GM20431 (cell line): ENCODE measurements around the gene PRDM8.

Experiments
- in situ Hi-C: fragments of 300-500 bp; cut with MseI, MboI; formaldehyde crosslinking; loops from one replicate; pipeline ENCODE4 v1.15.0; 2020; ENCODE audit warnings: low sequenced_read_pairs; ENCODE audit not compliant: unreplicated experiment

The PRDM8 gene

DNA sequence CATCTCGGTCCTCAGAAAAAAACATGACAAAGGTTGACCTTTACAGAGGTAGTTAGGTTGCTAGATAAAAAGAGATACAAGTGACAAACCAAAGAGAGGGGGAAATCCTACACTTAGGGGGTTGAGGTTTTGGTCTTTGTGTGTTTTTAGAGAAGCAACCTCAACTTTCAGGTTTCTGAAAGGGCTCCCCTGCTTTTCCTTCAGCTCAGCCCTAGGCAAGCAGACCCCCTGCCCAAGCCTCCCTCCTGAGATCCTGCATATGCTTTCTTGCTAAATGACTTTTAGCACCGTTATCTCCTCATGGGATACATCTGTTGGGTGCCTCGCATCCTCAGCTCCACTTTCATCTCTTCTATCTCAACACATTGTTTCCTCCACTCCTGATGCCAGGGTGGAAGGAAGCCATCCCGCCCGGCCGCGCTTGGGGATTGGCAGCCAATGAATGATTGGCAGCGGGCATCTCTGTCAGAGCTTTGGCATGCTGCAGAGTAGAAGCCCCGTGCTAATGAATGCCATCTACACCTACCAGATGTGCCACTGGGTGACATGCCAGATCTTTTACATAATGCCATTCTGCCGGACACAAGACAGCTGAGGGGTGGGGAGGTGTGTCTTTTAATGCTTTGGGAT lies 15.0 kb upstream of the PRDM8 start:
- in situ Hi-C loops = no loop called here

DNA sequence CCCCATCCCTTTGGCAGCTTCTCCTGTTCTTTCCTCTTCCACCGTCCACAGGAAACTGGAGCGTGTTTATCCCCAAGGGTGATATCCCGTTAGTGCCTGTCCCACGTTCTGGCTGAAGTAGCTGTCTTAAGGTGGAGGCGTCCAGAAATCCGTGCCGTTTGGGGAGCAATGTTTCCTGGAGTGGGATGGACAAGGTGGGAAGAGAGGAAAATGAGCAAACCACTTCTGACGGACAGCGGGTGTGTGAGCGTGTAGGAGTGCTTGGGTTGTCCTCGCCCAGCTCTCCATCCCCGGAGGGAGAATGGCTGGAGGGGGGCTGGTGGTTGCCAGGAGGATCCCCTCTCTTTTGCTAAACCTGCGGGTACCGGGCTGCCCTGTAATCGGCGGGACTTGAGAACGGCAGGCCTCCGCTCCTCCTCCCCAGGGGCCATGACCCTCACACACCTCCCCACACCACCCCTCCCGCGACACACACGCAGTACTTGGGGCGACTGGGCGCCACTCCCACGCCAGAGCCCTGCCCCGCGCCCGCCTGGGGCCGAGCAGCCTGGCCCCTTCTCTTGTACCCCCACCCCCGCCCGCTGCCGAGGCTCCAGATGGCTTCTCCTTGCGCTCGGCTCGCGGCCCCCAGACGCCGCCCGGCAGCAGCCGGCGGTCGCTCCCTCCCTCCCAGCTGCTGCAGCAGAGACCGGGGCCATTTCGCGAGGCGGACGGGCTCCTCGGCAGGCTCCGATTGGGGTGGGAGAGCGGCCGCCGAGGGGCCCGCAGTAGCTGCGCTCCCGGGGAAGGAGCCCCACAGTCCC lies 13.9 kb upstream of the PRDM8 start:
- in situ Hi-C loops = no loop called here

DNA sequence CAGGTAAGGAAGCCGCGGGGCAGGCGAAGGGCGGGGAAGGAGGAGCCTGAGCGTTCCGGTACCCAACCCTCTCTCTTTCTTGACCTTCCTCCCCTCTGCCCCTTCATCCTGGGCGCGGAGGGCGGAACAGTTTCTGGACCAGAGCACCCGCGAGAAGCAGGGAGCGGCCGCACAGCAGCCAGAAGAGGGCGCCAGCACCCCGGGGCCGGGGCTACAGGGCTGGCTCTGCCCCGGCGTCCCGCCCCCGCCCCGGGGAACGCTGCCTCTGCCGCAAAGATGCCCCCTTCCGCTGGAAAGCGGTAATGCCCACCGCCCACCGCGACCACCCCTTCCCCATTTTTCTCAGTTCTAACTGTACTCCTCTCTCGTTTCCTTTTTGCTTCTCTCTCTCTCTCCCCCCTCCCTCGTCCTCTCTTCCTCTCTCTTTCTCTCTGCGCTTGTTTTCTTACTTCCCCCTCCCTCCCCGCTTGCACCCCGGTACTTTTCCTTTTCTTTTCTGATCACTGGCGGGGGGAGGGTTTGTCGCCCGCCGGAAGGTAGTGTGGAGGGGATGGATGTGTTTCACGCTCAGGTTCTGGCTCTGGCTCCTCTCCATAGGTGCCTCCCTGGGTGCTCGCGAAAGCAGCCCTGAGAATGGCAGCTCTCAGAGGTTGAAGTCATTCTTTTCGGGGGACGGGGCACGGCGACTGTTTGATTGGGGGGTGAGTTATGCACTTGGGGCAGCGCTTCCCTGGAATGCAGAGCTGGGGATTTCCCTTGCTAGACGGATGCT lies 13.1 kb upstream of the PRDM8 start:
- in situ Hi-C loops = no loop called here

DNA sequence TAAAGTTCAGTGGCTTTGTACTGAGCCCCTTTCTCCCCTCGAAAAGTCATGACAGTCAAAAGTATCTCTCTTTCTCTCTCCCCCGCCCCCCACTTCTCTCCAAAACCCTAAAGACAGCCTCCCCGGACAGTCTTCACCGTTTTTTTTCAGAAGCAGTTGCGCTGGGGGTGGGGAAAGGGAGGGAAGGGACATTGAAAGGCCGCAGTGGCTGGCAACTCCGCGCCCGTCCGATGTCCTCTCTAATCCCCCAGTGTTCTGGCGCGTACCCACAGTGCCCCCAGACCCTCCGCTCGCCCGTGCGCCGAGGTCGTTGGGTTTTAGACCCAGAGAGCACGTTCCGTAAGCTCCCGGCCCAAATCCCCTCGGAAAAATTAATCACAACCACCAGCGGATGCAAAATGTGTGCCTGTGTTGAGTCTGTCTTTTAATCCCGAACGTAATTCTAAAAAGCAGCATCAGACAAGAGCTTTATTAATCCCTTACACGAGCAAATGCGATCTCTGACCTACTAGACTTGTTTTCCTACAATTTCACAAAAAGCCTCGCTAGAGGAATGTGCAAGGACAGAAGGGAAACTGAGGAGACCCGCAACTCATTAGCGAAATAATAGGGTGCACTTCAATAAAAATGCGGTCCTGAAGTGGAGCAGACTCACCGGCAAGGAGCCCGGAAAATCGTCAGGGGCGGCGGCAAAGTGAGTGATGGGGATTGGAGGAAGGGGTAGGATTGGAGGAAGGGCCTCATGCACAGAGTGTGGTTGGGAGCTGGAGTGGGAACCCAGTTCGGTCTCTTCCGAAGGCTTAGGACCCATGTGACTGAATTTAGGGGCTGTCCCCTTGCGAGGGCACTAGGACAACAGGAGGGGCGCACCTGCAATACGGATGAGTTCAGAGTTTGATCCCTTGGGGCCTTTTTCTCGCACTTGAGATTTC lies 12.2 kb upstream of the PRDM8 start:
- in situ Hi-C loops = no loop called here

DNA sequence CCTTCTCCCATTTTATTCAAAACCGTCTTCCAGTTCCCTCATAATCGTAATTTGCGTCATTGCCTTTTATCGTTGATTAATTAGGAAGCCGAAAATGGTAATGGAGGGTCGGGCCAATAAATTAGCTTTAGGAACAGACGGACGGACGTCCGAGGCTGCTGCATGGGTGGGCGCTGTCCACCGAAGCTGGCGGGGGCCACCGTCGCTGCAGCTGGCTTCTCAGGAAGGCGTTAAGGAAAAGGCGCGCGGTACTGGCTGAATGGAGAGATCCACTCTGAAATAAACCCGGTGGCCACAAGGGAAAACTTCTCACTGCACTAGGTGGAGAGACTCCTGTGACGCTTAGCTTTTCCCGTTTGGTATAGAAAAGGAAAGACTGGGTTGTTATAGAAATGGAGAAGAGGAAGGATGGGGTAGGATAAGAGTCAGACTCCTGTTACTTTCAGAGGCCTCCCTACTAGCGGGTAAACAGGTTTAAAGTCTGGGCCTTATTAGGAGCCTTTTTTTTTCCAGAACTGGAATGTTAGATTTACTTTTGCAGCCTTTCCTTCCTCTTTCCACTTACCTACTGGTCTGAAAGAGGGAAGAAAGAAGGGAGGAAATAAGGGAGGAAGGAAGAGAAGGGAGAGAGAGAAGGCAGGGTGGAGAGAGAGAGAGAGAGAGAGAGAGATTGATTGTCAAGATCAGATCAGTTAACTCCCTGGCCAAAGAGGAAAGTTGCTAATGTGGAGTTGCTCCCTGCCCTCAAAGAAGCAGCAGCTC lies 11.3 kb upstream of the PRDM8 start:
- in situ Hi-C loops = no loop called here

DNA sequence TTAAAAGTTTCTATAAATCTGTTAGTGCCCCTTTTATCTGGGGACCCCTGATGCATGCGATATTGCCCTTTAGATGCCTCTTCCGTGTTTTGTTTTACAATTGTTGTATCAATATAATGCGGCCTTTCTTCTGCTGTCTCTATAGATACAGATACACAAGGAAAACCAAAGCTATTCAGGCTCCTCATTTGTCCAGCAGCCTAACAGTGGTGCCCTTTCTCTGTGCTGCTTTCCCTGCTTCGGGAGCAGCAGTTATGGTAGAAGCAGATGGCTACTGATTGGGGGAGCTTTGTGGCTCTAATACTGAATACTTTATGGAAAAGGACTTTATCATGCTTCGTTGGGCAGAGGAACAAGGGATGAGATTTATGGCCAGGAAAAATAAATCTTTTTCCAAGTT lies 10.6 kb upstream of the PRDM8 start:
- in situ Hi-C loops = no loop called here

DNA sequence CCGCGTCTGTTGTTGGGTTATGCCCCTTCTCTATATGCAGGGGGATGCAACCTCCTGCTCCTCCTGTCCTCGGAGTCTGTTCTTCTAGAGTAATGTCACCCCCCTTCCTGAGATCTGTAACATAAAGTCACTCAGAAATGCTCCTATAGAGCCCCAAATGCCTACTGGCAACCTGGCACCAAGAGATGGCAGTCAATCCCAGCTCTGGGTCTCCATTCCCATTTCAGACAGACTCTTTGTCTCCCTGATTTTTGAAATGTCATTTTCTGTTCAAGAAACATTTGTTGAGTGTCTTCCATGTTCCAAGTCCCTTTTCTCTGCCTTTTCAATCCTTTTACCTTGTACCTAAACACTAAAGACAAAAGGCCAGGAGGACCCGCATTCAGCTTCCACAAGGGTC lies 9.6 kb upstream of the PRDM8 start:
- in situ Hi-C loops = no loop called here

DNA sequence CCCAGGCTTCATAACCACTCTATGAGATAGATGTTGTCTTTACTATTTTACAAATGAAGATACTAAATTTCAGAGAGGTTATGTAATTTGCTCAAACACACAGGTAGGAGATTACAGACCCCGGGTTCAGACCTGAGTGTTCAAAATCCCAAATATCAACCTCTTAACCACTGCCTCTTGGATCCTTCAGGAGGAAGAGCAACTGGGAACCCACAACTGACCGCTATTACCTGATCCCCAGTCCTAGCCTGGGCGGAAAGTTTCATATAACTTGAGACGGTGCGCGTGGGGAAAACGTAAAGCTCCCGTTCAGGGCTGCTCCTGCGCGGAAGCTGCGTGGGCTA lies 8.9 kb upstream of the PRDM8 start:
- in situ Hi-C loops = no loop called here

DNA sequence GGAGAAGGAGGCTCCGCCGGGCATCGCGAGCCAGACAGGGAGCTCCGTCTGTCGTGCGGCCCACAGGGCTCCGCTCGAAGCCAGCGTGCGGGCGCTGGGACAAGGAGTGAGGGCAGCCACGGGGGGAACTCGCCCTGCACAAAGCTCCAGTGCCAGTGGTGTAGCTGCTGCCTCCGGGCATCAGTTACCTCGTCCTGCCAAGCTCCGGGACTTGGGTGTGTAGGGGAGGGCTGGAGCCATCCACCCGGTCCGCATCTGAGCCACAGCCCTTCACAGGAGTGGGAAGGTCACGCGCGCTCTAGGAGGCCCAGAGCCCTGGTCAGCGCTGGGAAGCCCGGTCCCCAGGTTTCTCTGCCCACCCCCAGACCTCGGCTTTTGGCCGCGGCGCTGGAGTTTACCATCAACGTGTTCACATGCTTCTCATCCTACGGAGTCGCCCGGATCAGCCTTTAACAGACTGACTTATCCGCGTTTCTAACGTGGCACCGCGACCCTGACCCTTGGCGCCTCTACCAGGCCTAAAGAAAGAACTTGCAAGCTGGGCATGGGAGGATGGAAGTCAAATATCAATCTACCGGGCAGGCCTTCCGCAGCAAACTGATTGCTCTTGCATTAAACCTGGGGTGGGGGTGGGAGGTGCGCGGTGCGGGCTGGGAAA lies 8.4 kb upstream of the PRDM8 start:
- in situ Hi-C loops = no loop called here

DNA sequence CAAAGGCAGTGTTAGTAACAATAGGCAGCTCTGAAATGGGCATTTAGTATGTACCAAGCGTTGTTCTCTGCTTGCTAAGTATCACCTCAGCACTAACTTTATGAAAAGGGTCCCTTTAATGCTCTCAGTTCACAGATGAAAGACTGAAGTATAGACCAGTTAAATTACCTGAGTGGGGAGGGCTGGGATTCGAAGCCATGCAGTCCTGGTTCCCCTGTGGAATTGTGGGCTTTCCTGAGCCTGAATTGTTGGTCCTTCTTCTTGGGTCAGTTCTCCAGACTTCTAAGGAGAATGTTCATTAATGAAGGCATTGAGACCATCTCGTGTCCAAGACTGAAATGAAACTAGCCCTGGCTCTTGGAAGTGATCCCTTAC lies 7.7 kb upstream of the PRDM8 start:
- in situ Hi-C loops = no loop called here

DNA sequence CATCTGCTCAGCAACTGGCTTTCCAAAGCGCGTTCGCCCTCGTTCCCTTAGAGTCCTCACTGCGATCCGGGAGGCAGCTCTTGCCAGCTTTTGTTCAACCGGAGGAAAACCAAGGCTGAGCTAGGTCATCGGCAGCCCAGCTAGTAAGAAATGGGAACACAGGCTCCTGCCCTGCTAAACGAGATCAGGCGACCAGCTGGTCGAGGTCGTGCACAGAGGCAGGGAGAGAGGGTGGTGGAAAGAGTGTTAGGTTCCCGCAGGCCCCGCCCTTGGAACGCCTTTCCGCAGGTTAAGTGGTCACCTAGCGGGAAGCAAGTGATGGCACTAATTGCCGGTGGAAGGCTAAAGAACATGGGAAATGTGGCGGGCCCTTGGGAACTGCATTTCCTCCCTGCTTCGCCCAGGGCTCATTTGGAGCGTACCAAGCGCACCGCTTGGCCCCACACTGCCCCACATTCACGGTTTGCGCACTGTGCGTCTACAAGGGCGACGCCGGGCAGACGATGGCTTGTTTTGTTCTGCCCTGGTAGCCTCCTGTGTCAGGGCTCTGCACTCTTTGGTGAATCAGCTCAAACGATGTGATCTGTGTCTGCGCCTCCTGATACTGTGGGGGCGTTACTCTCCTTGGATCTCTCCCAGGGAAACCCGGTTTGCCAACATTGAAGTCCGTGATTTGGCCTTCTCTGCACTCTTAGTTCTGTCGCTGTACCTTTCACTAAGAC lies 7.2 kb upstream of the PRDM8 start:
- in situ Hi-C loops = no loop called here

DNA sequence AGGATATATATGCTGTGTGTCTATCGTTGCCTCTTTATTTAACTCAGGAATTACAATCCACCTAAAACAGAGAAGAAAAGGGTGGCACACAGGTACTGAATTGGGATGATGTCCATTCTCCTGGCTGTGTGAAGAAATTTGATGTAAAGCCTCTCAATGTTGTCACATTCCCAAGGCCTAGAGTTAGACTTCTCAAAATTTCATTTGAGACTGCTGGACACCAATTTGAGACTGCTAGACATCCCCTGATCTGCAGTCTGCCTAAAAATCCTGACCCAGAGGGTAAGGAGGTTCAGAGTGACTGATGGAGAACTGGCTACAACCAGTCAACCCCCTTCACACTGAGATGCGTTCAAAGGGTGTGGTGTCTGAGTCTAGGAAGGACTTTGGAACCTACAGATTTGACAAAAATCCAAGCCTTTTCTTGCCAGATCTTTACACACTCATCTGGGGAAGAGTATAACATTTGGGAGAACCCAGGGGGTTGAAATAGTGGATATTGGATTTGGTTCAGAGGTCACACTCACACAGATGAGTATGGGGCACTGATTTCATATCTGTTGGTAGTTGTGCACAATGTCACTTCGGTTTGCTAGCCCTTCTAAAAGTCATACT lies 4.9 kb upstream of the PRDM8 start:
- in situ Hi-C loops = no loop called here

DNA sequence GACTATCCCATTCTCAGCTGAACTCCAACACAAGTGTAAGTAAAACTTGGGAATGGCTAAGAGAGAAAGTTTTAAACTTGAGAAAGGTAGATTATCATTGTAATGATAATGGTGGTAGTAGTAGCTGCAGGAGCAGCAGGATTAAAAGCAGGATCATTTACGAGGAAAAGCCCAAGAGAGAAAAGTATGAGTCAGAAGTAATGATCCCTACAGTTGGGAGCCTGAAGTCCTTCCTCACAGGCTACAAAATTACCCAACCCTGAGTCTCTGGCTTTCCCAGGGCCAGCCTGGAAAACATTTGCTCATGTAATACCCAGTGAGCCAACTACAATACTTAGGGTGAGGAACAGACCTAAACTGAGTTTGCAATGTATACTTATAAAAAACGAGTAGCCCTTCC lies 4.4 kb upstream of the PRDM8 start:
- in situ Hi-C loops = no loop called here

DNA sequence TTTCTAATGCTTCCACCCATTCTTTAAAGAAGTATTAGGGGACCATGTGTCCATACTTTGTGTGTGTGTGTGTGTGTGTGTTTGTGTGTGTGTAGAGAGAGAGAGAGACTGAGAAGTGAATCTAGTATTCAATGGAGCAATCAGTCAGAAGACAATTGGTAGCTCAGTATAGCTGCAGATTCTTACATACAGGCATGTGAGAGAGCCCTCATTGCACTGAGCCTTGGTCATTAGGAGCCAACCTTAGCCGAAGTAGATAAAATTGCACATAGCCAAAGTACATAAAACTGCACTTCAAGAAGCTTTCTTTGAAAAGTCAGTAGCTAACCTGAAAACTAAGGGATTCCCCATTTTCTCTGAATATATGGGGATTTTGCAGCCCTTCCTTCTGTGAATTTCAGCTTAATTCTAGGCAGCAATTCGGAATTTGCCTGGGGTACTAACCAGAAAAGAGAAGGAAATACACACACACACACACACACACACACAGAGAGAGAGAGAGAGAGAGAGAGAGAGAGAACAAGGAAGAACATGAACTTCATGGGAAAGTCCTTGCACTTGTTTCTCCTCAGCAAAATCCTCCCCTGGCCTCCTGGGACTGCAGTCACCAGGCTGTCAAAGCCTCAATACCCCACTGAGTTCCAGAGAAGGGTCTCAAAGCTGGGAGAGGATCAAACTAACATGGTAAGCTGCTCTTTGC lies 1.7 kb upstream of the PRDM8 start:
- in situ Hi-C loops = no loop called here

DNA sequence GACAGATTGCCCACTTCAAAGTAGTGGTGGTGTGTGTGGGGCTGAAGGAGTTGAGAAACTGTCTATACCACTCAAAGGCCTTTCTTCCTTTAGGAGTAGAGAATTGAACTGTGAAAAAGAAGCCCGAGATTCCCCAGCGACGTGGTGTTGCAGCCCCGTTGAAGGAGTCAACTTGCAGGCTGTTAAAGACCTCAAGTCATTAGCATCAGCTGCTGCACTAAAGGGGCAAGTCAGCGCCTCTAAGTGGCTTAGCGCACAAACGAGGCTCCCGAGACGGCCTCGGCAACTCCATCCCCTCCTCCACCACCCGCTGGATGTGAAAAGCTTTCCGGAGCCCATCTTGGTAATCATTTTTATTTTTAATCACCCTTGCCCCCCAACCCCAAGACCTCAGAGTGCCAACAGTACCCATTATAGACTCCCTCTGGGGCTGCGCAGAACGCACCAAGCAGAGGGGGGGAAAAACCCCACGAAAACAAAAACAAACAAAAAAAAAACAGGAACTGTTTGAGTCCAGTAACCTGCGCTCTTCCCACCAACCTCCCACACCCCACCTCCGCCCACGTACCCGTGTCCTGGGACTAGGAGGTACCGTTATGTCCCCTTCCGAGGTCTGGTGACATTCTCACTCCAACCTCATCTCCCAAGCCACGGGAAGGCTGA lies 913 bp upstream of the PRDM8 start:
- in situ Hi-C loops = no loop called here

DNA sequence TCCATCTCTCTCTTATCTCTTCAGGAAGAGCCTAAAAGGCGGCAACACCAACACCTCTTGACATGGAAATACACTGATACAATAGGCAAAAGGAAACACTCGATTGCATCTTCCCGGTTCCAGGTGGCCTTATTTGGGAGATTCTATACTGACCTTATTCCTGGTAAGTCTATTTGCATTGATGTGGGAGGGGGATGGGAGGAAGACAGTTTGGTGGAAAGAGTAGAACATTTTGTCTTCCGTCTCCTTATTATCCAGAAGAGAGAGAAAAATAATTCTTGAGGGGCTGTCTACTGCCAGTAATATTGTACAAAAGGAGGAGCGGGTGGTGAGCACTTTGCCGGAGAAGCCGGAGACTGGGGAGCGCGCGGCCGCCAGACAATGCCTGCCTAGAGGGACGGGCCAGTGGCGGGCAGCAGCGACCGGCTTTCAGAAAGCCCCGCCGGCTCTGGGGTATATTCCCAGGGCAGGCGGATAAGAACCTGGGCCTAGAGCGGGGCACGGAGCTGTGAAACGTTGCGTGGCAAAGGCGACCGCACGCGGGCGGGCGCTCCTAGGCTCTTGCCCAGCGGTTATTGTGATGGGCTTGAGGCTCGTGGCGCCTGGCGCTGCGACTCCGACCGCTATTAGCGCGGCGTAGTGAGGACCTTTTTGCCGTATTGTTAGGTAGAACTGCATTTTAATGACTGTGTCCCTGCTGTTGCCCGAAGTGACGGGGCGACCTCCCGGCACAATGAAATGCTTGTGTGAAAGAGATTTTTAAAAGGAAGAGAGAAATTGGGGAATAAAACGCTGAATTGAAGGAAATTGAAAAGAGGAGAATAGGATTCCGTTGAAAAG lies 518 bp downstream of the PRDM8 start:
- in situ Hi-C loops = no loop called here
